Measurements from ENCODE around the gene DAPK2. TPM values are rescaled to one million over a fixed set of nuclear protein-coding genes. Genes with fewer than 3 reads are reported as not detected.
"Not testable (repeated sequence)": the region's sequence is repeated elsewhere in the genome, so short reads cannot be mapped to it uniquely, and the experiment has no call there.

Gene DAPK2
- total and polyA plus RNA-seq, 3 donors from 2014 or later = 3.6 to 7.7 (median 5.9) TPM

DNA sequence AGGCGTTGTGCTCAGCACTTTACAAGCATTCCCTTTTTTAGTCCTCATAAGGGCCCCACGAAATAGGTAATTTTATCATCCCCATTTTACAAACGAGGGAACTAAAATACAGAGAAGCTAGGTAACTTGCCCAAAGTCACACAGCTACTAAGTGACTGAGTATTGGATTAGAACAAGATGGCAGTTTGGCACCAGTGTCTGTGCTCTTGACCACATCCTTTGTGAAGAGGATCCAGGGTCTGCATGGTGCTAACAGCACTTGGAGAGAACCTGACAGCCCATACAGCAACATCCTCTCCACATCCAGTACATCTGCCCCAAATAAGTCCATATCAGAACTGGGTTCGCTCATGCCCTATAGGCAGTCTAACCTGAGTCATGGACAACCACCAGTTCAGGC lies 21.8 kb upstream of the DAPK2 start:
- peaks cover 30% of the 10 kb centered on the region for H3K4me1 ChIP-seq
- H3K27me3 ChIP-seq = no peaks in the 10 kb centered on the region
- TF ChIP-seq, protein P1, sequence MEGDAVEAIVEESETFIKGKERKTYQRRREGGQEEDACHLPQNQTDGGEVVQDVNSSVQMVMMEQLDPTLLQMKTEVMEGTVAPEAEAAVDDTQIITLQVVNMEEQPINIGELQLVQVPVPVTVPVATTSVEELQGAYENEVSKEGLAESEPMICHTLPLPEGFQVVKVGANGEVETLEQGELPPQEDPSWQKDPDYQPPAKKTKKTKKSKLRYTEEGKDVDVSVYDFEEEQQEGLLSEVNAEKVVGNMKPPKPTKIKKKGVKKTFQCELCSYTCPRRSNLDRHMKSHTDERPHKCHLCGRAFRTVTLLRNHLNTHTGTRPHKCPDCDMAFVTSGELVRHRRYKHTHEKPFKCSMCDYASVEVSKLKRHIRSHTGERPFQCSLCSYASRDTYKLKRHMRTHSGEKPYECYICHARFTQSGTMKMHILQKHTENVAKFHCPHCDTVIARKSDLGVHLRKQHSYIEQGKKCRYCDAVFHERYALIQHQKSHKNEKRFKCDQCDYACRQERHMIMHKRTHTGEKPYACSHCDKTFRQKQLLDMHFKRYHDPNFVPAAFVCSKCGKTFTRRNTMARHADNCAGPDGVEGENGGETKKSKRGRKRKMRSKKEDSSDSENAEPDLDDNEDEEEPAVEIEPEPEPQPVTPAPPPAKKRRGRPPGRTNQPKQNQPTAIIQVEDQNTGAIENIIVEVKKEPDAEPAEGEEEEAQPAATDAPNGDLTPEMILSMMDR (IDR thresholded peaks at IDR 0.05) = no peak
- TF ChIP-seq POLR2A (IDR thresholded peaks at IDR 0.05) = no peak
- no peak for DNase-seq
- intact Hi-C loops (cut with DNase I; ENCODE audit: low total_unique reads) = loop anchor here (5.0 kb wide), 1 partner anchor 316 kb away; no protein-coding TSS in a partner anchor
- WGBS, 2 donors = 75 to 79% methylated on average over 4 of the region's 4 CpGs
- no peak overlapping the region for H3K4me3 ChIP-seq
- no peaks in the 10 kb centered on the region for H3K36me3 ChIP-seq (ENCODE audit: low read depth, missing control alignments)
- no peaks in the 10 kb centered on the region for H3K9me3 ChIP-seq
- H3K27ac ChIP-seq = no peak overlapping the region

DNA sequence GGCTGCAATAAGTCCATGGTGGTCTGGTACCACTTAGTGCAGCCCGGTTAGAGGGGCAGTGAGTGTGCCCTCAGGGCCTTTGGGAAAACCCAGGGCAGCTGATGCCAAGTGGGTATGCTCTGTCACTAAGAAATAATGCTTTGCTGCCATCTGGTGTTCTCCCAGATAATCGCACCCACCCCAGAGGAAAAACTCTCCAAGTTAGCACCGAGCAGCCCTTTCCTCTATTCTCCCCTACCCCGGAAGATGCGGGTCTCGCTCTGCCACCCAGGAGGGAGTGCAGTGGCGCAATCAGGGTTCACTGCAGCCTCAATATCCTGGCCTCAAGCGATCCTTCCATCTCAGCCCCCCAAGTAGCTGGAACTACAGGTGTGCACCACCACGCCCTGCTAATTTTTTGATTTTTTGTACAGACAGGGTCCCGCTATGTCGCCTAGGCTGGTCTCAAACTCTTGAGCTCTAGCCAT lies 21.3 kb upstream of the DAPK2 start:
- Histone ChIP-seq H3K9me3 (no peaks in the 10 kb centered on the region), H3K36me3 (ENCODE audit: low read depth, missing control alignments) (no peaks in the 10 kb centered on the region), H3K4me3 (no peak overlapping the region), H3K27ac (no peak overlapping the region), H3K27me3 (no peaks in the 10 kb centered on the region), H3K4me1 (peaks cover 25% of the 10 kb centered on the region)
- intact Hi-C loops (cut with DNase I; ENCODE audit: low total_unique reads) = loop anchor here (5.0 kb wide), 1 partner anchor 315 kb away; no protein-coding TSS in a partner anchor
- TF ChIP-seq POLR2A (IDR thresholded peaks at IDR 0.05) = no peak
- TF ChIP-seq, protein P1 (IDR thresholded peaks at IDR 0.05) = peak; percentile 58 to 84 (median 76)
- WGBS, 2 donors = 34 to 42% methylated on average over 11 of the region's 11 CpGs
- peak; percentile 74 for DNase-seq

DNA sequence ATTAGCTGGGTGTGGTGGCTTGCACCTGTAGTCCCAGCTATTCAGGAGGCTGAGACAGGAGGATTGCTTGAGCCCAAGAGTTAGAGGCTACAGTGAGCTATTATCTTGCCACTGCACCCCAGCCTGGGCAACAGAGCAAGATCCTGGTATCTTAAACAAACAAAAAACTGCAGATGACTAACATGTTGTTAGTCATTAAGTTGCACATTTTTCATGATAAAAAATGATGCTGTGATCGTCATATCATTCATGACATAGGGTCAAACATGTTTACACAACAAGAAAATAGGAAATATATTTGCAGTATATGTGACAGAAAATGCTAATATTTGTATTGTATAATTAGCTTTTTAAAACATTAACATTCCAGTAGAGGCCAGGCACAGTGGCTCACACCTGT lies 20.2 kb upstream of the DAPK2 start:
- Histone ChIP-seq H3K27me3 (no peaks in the 10 kb centered on the region), H3K4me3 (no peak overlapping the region), H3K36me3 (ENCODE audit: low read depth, missing control alignments) (no peaks in the 10 kb centered on the region), H3K27ac (no peak overlapping the region), H3K4me1 (peaks cover 13% of the 10 kb centered on the region), H3K9me3 (no peaks in the 10 kb centered on the region)
- intact Hi-C loops (cut with DNase I; ENCODE audit: low total_unique reads) = loop anchor here (5.0 kb wide), 1 partner anchor 314 kb away; no protein-coding TSS in a partner anchor
- no peak for DNase-seq
- 84 to 87% methylated on average over 1 of the region's 1 CpG for WGBS, 2 donors
- TF ChIP-seq, protein P1 (IDR thresholded peaks at IDR 0.05) = no peak

DNA sequence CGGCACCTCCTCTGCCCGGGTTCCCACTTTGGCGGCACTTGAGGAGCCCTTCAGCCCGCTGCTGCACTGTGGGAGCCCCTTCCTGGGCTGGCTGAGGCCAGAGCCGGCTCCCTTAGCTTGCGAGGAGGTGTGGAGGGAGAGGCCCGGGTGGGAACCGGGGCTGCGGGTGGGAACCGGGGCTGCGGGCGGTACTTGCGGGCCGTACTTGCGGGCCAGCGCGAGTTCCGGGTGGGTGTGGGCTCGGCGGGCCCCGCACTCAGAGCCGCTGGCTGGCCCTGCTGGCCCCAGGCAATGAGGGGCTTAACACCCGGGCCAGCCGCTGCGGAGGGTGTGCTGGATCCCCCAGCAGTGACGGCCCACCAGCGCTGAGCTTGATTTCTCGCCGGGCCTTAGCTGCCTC lies 14.4 kb upstream of the DAPK2 start:
- no peaks in the 10 kb centered on the region for H3K27me3 ChIP-seq
- H3K4me3 ChIP-seq = peak overlapping the region; percentile 13 to 41
- H3K4me1 ChIP-seq = no peaks in the 10 kb centered on the region
- no peaks in the 10 kb centered on the region for H3K36me3 ChIP-seq (ENCODE audit: low read depth, missing control alignments)
- H3K27ac ChIP-seq = no peak overlapping the region
- intact Hi-C loops (cut with DNase I; ENCODE audit: low total_unique reads) = no loop called here
- no peak for DNase-seq
- TF ChIP-seq, protein P1 (IDR thresholded peaks at IDR 0.05) = no peak
- TF ChIP-seq POLR2A (IDR thresholded peaks at IDR 0.05) = no peak
- H3K9me3 ChIP-seq = no peaks in the 10 kb centered on the region
- 21 to 81% methylated on average over 2 to 29 of the region's 29 CpGs for WGBS, 2 donors

DNA sequence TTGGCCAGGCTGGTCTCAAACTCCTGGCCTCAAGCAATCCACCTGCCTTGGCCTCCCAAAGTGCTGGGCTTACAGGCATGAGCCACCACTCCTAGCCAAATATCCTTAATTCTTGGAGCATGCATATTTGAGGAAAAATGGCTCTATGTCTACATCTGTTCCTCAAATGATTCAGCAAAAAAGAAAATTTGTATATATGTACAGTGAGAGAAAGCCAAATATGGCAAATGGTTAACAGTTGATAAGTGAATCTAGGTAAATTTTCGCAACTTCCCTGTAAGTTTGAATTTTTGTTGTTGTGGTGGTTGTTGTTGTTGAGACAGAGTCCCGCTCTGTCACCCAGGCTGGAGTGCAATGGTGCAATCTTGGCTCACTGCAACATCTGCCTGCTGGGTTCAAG lies 12.8 kb upstream of the DAPK2 start:
- DNase-seq = not testable (repeated sequence)
- 90 to 98% methylated on average over 2 of the region's 2 CpGs for WGBS, 2 donors

More for the DNA sequence above, 12.8 kb upstream of the DAPK2 start:
- H3K4me3 ChIP-seq; H3K4me1 ChIP-seq; H3K9me3 ChIP-seq; H3K27me3 ChIP-seq; intact Hi-C loops (cut with DNase I; ENCODE audit: low total_unique reads); H3K36me3 ChIP-seq (ENCODE audit: low read depth, missing control alignments); H3K27ac ChIP-seq: not testable (repeated sequence)
